ENCODE measurements around the gene MPEG1. TPM values are rescaled to one million over a fixed set of nuclear protein-coding genes. Genes with fewer than 3 reads are reported as not detected.
A peak's percentile ranks its signal among the peaks of the same experiment; 100 is the strongest.

The MPEG1 gene
- polyA plus RNA-seq, 1 donor, result 40.7 TPM

- Histone ChIP-seq H3K9me3 (ENCODE audit: control insufficient read depth, low read depth, low read length) (no peaks in the 10 kb centered on the region), H3K4me3 (ENCODE audit: low read length) (no peak overlapping the region), H3K36me3 (ENCODE audit: control insufficient read depth, insufficient read depth, low read length) (peaks cover 84% of the 10 kb centered on the region), H3K4me1 (ENCODE audit: control insufficient read depth, insufficient read depth, low read length) (peaks cover 7% of the 10 kb centered on the region), H3K27ac (ENCODE audit: low read length) (no peak overlapping the region), H3K27me3 (ENCODE audit: control insufficient read depth, insufficient read depth, low read length) (no peaks in the 10 kb centered on the region)
- DNase-seq, result peak in 1 of 2 donors; percentile 69
- no CpG with 5 or more reads among the region's 3 CpGs for WGBS (ENCODE audit: insufficient coverage, low lambda C conversion rate)
Measured at GRCh38 chr11:59201353-59201752, 11.4 kb downstream of the MPEG1 start.

- Histone ChIP-seq H3K36me3 (ENCODE audit: control insufficient read depth, insufficient read depth, low read length) (peaks cover 86% of the 10 kb centered on the region), H3K27me3 (ENCODE audit: control insufficient read depth, insufficient read depth, low read length) (no peaks in the 10 kb centered on the region), H3K9me3 (ENCODE audit: control insufficient read depth, low read depth, low read length) (no peaks in the 10 kb centered on the region), H3K27ac (ENCODE audit: low read length) (no peak overlapping the region), H3K4me1 (ENCODE audit: control insufficient read depth, insufficient read depth, low read length) (peaks cover 7% of the 10 kb centered on the region), H3K4me3 (ENCODE audit: low read length) (no peak overlapping the region)
- no peak for DNase-seq
- no CpG with 5 or more reads among the region's 4 CpGs for WGBS (ENCODE audit: insufficient coverage, low lambda C conversion rate)
Measured at GRCh38 chr11:59200423-59200746, 12.3 kb downstream of the MPEG1 start.

- Histone ChIP-seq H3K36me3 (ENCODE audit: control insufficient read depth, insufficient read depth, low read length) (peaks cover 86% of the 10 kb centered on the region), H3K27me3 (ENCODE audit: control insufficient read depth, insufficient read depth, low read length) (no peaks in the 10 kb centered on the region), H3K4me3 (ENCODE audit: low read length) (no peak overlapping the region), H3K27ac (ENCODE audit: low read length) (no peak overlapping the region), H3K9me3 (ENCODE audit: control insufficient read depth, low read depth, low read length) (no peaks in the 10 kb centered on the region), H3K4me1 (ENCODE audit: control insufficient read depth, insufficient read depth, low read length) (peaks cover 7% of the 10 kb centered on the region)
- DNase-seq, result no peak
- no CpG with 5 or more reads among the region's 14 CpGs for WGBS (ENCODE audit: insufficient coverage, low lambda C conversion rate)
Measured at GRCh38 chr11:59199546-59200422, 12.9 kb downstream of the MPEG1 start.

GRCh38 chr11:59198726-59199125 is 14.0 kb downstream of the MPEG1 start:
- Histone ChIP-seq H3K36me3 (ENCODE audit: control insufficient read depth, insufficient read depth, low read length) (peaks cover 86% of the 10 kb centered on the region), H3K4me3 (ENCODE audit: low read length) (no peak overlapping the region), H3K27ac (ENCODE audit: low read length) (no peak overlapping the region), H3K27me3 (ENCODE audit: control insufficient read depth, insufficient read depth, low read length) (no peaks in the 10 kb centered on the region), H3K4me1 (ENCODE audit: control insufficient read depth, insufficient read depth, low read length) (peaks cover 7% of the 10 kb centered on the region), H3K9me3 (ENCODE audit: control insufficient read depth, low read depth, low read length) (no peaks in the 10 kb centered on the region)
- no peak for DNase-seq
- WGBS (ENCODE audit: insufficient coverage, low lambda C conversion rate), result no CpG with 5 or more reads among the region's 2 CpGs

DNA sequence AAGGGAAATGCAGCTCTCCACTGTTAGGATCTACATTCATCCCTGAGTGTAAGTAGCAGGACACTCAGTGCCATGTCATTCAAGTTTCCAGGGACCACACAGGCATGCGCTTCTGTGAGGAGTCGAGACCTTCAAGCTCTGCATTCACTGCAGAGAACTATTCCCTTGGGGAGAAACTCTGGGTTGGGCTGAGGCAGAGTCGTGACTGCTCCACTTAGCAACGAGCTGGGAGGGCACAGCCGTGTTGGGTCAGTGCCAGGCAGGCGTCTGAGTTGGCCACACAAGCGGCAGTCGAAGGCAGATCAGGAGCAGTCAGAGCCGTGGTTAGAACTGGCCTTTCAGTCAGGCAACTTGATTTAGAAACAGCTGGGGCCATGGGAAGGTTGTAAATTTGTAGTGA is 14.7 kb downstream of the MPEG1 start:
- no peak overlapping the region for H3K27ac ChIP-seq (ENCODE audit: low read length)
- no peak overlapping the region for H3K4me3 ChIP-seq (ENCODE audit: low read length)
- H3K4me1 ChIP-seq (ENCODE audit: control insufficient read depth, insufficient read depth, low read length), result peaks cover 7% of the 10 kb centered on the region
- H3K36me3 ChIP-seq (ENCODE audit: control insufficient read depth, insufficient read depth, low read length), result peaks cover 91% of the 10 kb centered on the region
- peak in 1 of 2 donors; percentile 42 for DNase-seq
- H3K27me3 ChIP-seq (ENCODE audit: control insufficient read depth, insufficient read depth, low read length), result no peaks in the 10 kb centered on the region
- H3K9me3 ChIP-seq (ENCODE audit: control insufficient read depth, low read depth, low read length), result no peaks in the 10 kb centered on the region
- WGBS (ENCODE audit: insufficient coverage, low lambda C conversion rate), result no CpG with 5 or more reads among the region's 9 CpGs

- Histone ChIP-seq H3K36me3 (ENCODE audit: control insufficient read depth, insufficient read depth, low read length) (peaks cover 92% of the 10 kb centered on the region), H3K9me3 (ENCODE audit: control insufficient read depth, low read depth, low read length) (no peaks in the 10 kb centered on the region), H3K27ac (ENCODE audit: low read length) (no peak overlapping the region), H3K4me3 (ENCODE audit: low read length) (no peak overlapping the region), H3K4me1 (ENCODE audit: control insufficient read depth, insufficient read depth, low read length) (peaks cover 7% of the 10 kb centered on the region), H3K27me3 (ENCODE audit: control insufficient read depth, insufficient read depth, low read length) (no peaks in the 10 kb centered on the region)
- DNase-seq, result no peak
- WGBS (ENCODE audit: insufficient coverage, low lambda C conversion rate), result 100% methylated on average over 1 of the region's 2 CpGs
Measured at GRCh38 chr11:59196777-59197176, 15.9 kb downstream of the MPEG1 start.

DNA sequence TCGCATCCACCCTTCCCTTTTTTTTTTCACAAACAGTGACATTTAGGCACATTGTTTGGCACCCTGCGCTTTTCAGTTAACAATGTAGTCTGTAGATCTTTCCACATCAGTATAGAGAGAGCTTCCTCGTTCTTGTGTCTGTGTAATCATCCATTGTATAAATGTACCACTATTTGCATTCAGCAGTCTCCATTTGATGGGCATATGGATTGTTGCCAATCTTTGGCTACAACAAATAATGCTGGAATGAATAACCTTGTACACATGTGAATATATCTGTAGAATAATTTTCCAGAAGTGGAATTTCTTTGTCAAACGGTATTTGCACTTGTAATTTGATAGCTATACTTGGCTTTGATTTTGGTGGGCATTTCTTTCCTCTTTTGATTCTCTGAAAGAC is 17.1 kb downstream of the MPEG1 start:
- DNase-seq, result no peak
- Histone ChIP-seq H3K4me1 (ENCODE audit: control insufficient read depth, insufficient read depth, low read length) (peaks cover 11% of the 10 kb centered on the region), H3K27me3 (ENCODE audit: control insufficient read depth, insufficient read depth, low read length) (no peaks in the 10 kb centered on the region), H3K9me3 (ENCODE audit: control insufficient read depth, low read depth, low read length) (no peaks in the 10 kb centered on the region), H3K36me3 (ENCODE audit: control insufficient read depth, insufficient read depth, low read length) (peaks cover 93% of the 10 kb centered on the region), H3K27ac (ENCODE audit: low read length) (no peak overlapping the region), H3K4me3 (ENCODE audit: low read length) (no peak overlapping the region)
- 100% methylated on average over 1 of the region's 4 CpGs for WGBS (ENCODE audit: insufficient coverage, low lambda C conversion rate)

- H3K27ac ChIP-seq (ENCODE audit: low read length), result no peak overlapping the region
- WGBS (ENCODE audit: insufficient coverage, low lambda C conversion rate), result no CpG with 5 or more reads among the region's 10 CpGs
- H3K4me3 ChIP-seq (ENCODE audit: low read length), result no peak overlapping the region
- H3K4me1 ChIP-seq (ENCODE audit: control insufficient read depth, insufficient read depth, low read length), result peaks cover 23% of the 10 kb centered on the region
- H3K27me3 ChIP-seq (ENCODE audit: control insufficient read depth, insufficient read depth, low read length), result no peaks in the 10 kb centered on the region
- no peak for DNase-seq
- no peaks in the 10 kb centered on the region for H3K9me3 ChIP-seq (ENCODE audit: control insufficient read depth, low read depth, low read length)
- peaks cover 96% of the 10 kb centered on the region for H3K36me3 ChIP-seq (ENCODE audit: control insufficient read depth, insufficient read depth, low read length)
Measured at GRCh38 chr11:59193587-59194130, 19.1 kb downstream of the MPEG1 start.

GRCh38 chr11:59192446-59193020 is 20.2 kb downstream of the MPEG1 start:
- peaks cover 32% of the 10 kb centered on the region for H3K4me1 ChIP-seq (ENCODE audit: control insufficient read depth, insufficient read depth, low read length)
- no peaks in the 10 kb centered on the region for H3K9me3 ChIP-seq (ENCODE audit: control insufficient read depth, low read depth, low read length)
- peaks cover 97% of the 10 kb centered on the region for H3K36me3 ChIP-seq (ENCODE audit: control insufficient read depth, insufficient read depth, low read length)
- H3K4me3 ChIP-seq (ENCODE audit: low read length), result no peak overlapping the region
- WGBS (ENCODE audit: insufficient coverage, low lambda C conversion rate), result 100% methylated on average over 1 of the region's 4 CpGs
- no peaks in the 10 kb centered on the region for H3K27me3 ChIP-seq (ENCODE audit: control insufficient read depth, insufficient read depth, low read length)
- peak overlapping the region; percentile 25 for H3K27ac ChIP-seq (ENCODE audit: low read length)
- DNase-seq, result no peak

GRCh38 chr11:59191890-59192289 is 20.8 kb downstream of the MPEG1 start:
- H3K36me3 ChIP-seq (ENCODE audit: control insufficient read depth, insufficient read depth, low read length), result peaks cover 94% of the 10 kb centered on the region
- no peak overlapping the region for H3K4me3 ChIP-seq (ENCODE audit: low read length)
- H3K9me3 ChIP-seq (ENCODE audit: control insufficient read depth, low read depth, low read length), result no peaks in the 10 kb centered on the region
- H3K4me1 ChIP-seq (ENCODE audit: control insufficient read depth, insufficient read depth, low read length), result peaks cover 38% of the 10 kb centered on the region
- peak in 1 of 2 donors; percentile 37 for DNase-seq
- WGBS (ENCODE audit: insufficient coverage, low lambda C conversion rate), result no CpG with 5 or more reads among the region's 8 CpGs
- H3K27me3 ChIP-seq (ENCODE audit: control insufficient read depth, insufficient read depth, low read length), result no peaks in the 10 kb centered on the region
- peak overlapping the region; percentile 70 for H3K27ac ChIP-seq (ENCODE audit: low read length)
